ENCODE data around the gene RXRA.

Gene RXRA

DNA sequence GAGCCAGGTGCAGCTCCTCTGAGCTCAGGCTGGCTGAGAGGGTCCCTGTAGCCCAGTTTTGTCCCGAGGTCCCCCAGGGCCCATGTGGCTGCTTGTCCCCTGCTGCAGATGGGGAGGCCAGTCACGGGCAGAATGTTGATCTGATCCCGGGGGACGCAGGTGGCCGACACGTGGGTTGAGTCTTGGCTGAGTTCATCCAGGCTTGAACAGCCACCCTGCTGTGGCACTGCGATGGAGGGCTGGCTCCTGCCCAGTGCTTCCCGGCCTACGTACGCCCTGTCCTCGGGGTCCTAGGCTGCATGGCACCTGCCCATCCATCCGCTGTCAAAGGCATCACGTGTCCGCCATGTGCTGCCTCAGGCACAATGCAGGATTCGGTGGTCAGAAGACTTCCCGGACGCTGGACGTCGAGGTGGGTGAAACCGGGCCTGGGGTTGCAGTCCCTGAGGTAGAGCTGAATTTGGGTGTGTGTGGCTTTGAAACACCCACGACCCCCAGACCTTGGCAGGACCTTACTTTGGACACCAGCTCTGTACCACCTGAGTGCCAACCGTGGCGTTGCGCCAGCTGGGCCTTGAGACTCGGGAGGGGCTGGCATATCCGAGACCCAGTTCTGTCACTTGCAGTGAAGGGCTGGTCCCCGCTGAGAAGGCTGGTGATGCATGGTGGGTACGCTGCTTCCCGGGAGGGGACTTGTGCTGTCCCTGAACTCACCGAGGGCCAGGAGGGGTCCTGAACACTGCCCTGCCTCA lies 22.3 kb downstream of the RXRA start:
- FAIRE-seq = no peak
- no peak for TF ChIP-seq POLR2A (IDR thresholded peaks at IDR 0.05; ENCODE audit: low read depth, low read length)
- no peak for DNase-seq (ENCODE audit: insufficient read length, low spot score)

DNA sequence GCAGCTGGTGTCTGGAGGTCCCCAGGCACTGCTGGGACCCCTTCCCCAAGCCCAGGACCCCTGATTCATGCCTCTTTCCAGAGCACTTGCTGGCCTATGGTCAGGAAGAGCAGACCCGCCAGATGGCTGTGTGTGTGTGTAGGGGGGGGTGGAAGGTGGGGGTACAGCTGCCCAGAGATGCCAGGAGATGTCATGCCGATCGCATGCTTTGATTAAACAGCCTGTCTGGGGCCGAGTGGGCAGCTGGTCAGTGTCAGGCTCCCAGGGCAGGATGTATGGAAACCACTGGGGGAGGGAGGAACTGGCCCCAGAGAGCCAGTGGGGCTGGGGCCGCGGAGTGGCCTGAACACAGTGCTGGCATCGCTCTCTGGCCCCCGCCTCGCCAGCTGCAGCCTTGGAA lies 23.7 kb downstream of the RXRA start:
- DNase-seq (ENCODE audit: insufficient read length, low spot score) (no peak), FAIRE-seq (no peak)
- TF ChIP-seq POLR2A (IDR thresholded peaks at IDR 0.05; ENCODE audit: low read depth, low read length) = no peak

DNA sequence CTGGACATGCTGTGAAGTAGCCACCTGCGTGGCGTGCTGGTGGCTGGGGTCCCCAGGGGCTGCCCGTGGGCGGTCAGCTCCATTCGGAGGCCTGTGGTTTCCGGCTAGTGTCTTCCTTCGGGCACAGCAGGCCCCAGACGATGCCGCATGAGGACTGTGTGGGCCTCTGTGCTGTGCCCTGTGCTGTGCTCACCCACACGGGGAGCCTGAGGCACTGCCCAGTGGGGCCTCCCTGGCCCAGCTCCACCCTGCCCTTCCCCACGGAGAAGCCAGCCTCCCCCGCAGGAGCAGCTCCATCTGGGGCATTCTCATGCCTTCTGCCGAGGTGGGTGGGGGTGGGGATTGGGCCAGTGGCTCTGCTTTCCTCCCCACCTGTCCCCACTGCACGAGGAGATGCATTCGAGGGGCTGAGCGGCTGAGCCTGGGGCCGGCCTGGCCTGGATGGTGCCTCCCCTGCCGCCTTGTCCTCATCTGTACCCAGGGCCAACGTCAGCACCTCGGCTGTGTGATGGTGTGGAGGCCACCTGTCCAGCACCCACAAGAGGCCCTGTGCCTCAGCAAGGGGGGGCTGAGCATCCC lies 24.2 kb downstream of the RXRA start:
- no peak for TF ChIP-seq POLR2A (IDR thresholded peaks at IDR 0.05; ENCODE audit: low read depth, low read length)
- FAIRE-seq = no peak
- DNase-seq (ENCODE audit: insufficient read length, low spot score) = no peak

DNA sequence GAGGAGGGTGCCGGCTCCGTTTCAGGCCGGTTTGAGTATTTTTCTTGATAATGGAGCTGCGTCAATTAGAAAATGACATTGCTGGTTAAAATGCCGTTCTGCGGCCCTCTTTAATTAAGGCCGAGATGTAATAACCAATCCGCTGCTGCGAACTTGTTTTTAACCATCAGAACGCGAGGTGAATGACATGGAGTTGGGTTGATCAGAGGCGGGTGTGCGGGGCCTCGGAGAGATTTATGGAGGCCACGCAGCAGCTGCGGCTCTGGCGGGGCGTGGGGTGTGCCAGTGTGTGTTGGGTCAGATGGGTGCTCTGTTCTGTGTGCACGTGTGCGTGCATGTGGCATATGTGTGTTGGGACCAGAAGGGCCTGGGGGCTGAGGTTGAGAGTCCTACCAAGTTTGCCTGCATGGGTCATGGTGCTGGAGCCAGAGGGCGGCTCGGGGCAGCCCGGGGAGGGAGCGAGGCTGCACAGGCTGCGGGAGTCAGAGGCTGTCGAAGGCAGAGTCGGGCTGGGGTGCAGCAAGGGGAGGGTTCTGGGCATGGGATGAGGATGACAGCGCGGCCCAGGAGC lies 25.4 kb downstream of the RXRA start:
- no peak for TF ChIP-seq POLR2A (IDR thresholded peaks at IDR 0.05; ENCODE audit: low read depth, low read length)
- DNase-seq (ENCODE audit: insufficient read length, low spot score) = no peak
- FAIRE-seq = no peak

DNA sequence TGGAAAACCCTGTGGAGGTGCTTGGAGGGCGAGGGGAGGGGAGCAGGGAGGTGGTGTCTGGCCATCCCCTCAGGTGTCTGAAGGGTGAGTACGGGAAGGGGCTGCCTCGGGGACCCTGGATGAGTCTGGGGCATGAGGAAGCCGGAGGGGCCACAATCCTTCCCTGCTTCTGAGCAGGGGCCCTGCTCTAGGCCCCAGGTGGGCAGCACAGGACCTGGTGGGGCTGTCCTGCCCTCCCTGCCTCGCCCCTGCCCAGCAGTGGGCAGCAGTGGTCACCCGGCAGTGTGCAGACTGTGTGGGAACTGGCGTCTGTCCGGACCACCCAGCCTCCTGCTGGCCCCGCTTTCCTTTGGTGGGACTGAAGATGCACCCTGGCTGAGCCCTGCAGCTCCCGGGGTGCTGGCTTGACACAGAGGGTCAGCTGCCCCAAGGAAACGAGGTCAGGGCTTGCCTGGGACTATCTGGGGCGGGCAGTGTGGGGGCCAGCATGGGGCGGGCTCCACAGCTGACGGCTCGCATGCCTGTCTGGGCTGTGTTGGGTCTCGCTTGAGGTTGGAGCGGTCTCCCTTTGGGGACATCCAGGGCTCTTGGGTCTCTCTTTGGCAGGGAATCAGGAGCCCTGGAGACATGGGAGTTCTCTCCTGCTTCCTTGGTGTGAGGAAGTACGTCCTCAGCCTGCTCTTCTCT lies 26.1 kb downstream of the RXRA start:
- TF ChIP-seq POLR2A (IDR thresholded peaks at IDR 0.05; ENCODE audit: low read depth, low read length) = no peak
- DNase-seq (ENCODE audit: insufficient read length, low spot score) (no peak), FAIRE-seq (no peak)

DNA sequence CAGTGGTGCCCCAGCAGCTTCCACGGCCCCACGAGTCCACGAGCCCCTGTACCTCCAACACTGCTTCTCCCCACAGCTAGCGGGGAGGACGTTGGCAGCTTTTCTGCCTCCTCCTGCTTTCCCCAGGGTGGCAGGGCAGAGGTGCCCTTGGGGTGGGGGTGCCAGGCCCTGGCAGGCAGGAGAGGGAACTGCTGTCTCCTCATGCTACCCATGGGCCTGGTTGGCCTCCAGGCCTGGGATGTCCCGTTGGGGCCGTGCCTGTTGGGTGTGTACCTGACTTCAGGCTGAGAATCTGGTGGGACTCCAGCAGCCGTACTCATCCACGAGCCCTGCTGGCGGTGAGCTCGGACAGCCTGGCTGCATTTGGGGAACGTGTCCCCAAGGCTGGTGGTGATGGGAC lies 27.3 kb downstream of the RXRA start:
- TF ChIP-seq POLR2A (IDR thresholded peaks at IDR 0.05; ENCODE audit: low read depth, low read length) = no peak
- no peak for DNase-seq (ENCODE audit: insufficient read length, low spot score)
- no peak for FAIRE-seq

DNA sequence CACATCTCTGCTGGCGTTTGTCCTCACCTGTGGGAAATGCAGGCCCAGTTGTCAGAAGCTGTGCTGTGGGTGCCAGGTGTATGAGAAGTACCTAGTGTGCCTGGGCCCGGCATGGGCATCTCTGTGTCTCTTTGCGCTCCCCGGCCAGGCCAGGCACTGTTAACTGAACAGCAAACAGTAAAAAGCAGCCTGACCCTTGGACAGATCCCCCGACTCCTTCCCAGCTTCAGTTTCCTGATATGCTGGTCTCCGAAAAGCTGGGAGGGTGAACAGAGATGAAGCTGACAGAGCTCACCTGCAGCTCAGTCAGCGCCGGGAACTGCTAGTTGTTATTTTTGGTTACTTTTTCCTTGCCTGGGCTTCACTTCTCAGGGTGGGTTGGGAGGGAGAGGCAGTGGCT lies 28.9 kb downstream of the RXRA start:
- FAIRE-seq = no peak
- no peak for TF ChIP-seq POLR2A (IDR thresholded peaks at IDR 0.05; ENCODE audit: low read depth, low read length)
- DNase-seq (ENCODE audit: insufficient read length, low spot score) = no peak

DNA sequence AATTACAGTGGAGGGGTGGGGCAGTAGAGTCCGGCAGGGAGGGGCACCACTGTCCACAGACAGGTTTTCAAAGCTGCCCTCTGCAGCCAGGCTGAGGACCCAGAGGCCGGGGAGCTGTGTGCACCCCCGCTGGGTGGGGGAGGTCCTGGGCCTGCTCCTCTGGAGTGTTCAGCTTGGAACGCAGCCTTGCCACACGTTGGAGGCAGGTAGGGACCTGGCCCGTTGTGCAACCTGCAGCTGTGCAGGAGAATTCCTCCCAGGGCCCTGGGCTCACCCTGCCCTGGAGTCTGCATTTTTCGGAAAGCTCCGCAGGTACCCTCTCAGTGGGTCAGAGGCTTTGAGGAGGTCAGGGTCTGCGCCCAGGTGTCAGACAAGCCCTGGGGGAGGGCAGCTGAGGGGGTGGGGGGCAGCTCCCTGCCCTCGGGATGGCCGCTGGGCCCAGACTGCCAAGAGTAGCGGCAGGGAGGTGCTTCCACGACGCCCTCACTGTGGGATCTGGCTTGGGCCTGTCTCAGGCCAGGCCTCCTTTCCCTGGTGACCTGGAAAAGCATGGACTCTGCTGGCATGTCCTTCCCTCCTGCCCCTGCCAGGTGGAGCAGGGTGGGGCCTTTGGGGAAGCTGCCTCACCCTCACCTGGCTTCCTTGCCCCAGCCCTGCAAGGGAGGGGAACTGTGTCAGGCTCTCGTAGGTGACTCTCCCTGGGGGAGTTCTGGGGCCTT lies 29.5 kb downstream of the RXRA start:
- TF ChIP-seq POLR2A (IDR thresholded peaks at IDR 0.05; ENCODE audit: low read depth, low read length) = no peak
- no peak for DNase-seq (ENCODE audit: insufficient read length, low spot score)
- FAIRE-seq = no peak

DNA sequence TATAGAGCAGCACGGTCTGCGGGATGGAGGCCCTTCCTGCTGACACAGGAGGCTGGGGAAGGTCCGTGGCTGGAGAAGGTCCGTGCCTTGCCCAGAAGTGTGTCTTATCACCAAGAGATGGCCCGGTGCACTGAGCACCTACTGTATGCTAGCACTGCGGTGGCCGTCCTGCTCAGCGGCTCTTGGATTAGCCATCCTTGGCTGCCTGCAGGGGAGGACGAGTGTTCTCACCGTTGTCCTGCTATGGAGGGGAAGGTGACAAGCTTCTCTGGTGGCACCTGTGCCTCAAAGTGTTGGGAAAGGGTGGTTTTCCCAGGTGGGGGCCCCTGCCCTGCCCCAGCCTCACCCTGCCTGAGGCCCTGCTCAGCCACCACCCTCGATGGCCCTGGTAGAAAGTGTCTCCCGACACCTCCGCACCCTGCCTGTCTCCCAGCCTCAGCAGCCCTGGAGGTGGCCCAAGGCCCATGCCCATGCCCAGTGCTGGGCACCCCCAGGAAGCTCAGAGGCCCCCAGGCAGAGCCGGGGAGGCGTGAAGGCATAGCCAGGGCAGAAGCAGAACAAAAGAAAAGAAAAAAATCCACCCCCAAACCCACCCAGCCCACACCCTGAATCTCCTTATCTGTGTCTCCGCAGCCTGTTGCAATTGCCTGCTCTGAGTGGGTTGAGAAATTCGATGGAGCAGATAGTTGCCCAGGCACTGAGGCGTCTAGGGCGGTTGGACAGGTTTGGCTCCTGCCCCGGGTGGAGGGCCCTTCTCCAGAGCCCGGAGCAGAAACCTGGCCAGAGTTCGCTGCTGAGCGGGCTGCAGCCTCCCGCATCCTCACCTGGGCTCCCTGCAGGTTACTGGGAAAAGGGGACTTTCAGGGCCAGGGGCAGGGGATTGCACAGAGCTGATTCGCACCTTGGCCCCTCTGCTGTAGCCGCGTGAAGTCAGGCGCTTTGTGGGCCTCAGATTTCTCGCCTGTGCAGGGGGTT lies 30.5 kb downstream of the RXRA start:
- FAIRE-seq (no peak), DNase-seq (ENCODE audit: insufficient read length, low spot score) (no peak)
- no peak for TF ChIP-seq POLR2A (IDR thresholded peaks at IDR 0.05; ENCODE audit: low read depth, low read length)

DNA sequence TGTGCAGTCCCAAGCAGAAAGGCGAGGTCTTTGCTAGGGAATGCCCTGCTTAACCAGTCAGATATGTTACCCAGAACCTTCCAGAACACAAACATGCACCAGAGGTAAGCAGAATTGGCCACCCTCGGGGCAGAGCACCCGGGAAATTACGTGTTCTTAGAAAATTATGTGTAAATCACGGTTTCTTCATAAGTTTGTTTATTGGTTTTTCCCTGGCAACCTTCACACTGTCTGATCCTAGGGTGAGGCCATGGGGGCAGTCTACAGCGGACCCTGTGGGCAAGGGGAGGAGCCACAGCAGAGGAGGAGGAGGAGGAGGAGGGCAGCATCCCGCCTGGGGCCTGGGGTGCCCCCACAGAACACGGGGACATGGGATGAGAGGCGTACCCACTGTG lies 31.4 kb downstream of the RXRA start:
- no peak for TF ChIP-seq POLR2A (IDR thresholded peaks at IDR 0.05; ENCODE audit: low read depth, low read length)
- FAIRE-seq (no peak), DNase-seq (ENCODE audit: insufficient read length, low spot score) (no peak)

DNA sequence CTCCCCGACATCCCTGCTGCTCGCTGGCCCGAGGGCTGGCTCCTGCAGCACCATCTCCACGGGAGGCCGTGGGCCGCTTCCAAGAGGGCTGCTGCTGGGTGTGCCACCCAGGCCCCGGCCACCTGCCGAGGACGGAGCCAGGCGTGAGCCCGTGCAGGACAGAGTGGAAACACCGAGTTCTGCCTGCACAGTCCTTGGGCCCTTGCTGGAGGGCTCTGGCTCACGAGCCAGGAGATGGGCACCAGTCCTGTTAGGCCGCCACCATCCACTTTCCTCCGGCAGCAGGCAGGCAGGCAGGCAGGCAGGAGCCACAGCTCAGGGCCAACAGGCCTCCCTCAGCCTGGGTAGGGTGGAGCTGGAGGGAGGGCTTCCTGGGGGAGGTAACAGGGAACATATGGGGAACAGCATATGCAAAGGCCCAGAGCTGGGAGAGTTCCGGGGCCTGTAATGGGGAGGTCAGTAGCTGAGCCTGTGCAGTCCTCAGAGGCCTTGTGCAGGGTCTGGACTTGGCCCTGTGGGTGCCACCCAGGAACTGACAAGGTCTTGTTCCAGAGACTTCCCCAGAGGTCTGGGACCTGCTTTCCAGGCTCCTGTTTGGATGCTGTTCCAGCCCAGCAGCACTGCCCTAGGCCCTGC lies 31.9 kb downstream of the RXRA start:
- DNase-seq (ENCODE audit: insufficient read length, low spot score) (no peak), FAIRE-seq (no peak)
- TF ChIP-seq POLR2A (IDR thresholded peaks at IDR 0.05; ENCODE audit: low read depth, low read length) = no peak

DNA sequence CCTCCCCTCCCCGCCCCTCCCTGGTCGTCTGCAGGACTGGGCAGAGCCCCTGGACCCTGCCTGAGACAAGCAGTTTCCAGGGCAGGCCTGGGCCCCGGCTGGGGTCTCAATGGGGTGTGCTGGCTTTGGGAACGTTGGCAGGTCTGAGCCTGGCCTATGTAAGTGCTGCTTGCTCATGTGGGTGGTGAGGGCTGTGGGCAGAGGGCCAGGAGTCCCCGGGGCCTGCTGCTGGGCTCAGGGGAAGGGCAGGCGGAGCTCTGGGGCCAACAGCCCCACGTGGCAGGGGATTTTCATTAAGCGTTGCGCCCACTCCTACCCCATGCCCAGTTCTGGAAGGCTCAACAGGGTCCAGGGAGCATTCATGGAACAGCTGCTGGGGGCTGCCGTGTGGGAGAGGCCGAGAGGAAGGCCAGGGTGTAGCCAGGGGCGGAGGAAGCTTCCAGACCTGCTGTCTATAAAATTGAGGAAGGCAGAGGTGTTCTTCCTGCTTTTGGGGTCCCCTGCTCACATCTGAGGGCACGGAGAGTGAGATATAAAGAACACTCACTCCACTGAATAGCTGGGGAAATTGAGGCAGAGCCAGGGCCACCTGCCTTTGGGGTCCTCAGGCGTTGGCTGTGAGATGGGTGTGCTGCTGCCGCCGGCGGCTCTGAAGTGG lies 32.5 kb downstream of the RXRA start:
- FAIRE-seq (no peak), DNase-seq (ENCODE audit: insufficient read length, low spot score) (no peak)
- TF ChIP-seq POLR2A (IDR thresholded peaks at IDR 0.05; ENCODE audit: low read depth, low read length) = no peak

Data from H54 (cell line).